Measurements from ENCODE around the gene PHYKPL.
"Not testable (repeated sequence)": the region's sequence is repeated elsewhere in the genome, so short reads cannot be mapped to it uniquely, and the experiment has no call there.

Gene PHYKPL

GRCh38 chr5:178206166-178207101 is 26.2 kb downstream of the PHYKPL start:
- no peak for FAIRE-seq

GRCh38 chr5:178205749-178206047 is 26.9 kb downstream of the PHYKPL start:
- FAIRE-seq = no peak

GRCh38 chr5:178204935-178205748 is 27.5 kb downstream of the PHYKPL start:
- no peak for FAIRE-seq

- FAIRE-seq = no peak
Observed at GRCh38 chr5:178204182-178204934, 28.2 kb downstream of the PHYKPL start, which contains the start of gene HNRNPAB. HNRNPAB (plus strand) TSS chr5:178204533; CDS start chr5:178204838, 305 bp downstream.

- FAIRE-seq = no peak
Observed at GRCh38 chr5:178203670-178204181, 28.9 kb downstream of the PHYKPL start.

GRCh38 chr5:178202541-178202940 is 30.1 kb downstream of the PHYKPL start:
- no peak for FAIRE-seq

- FAIRE-seq = no peak
Observed at GRCh38 chr5:178201927-178202235, 30.7 kb downstream of the PHYKPL start.

- no peak for FAIRE-seq
Observed at GRCh38 chr5:178201221-178201926, 31.2 kb downstream of the PHYKPL start.

- no peak for FAIRE-seq
Observed at GRCh38 chr5:178199581-178200434, 32.8 kb downstream of the PHYKPL start.

- no peak for FAIRE-seq
Observed at GRCh38 chr5:178198706-178199105, 33.9 kb downstream of the PHYKPL start.

GRCh38 chr5:178198151-178198550 is 34.5 kb downstream of the PHYKPL start:
- FAIRE-seq = not testable (repeated sequence)

GRCh38 chr5:178196986-178197385 is 35.6 kb downstream of the PHYKPL start:
- FAIRE-seq = no peak

- no peak for FAIRE-seq
Observed at GRCh38 chr5:178196281-178196812, 36.3 kb downstream of the PHYKPL start.

GRCh38 chr5:178194026-178194425 is 38.6 kb downstream of the PHYKPL start:
- FAIRE-seq = no peak

GRCh38 chr5:178193251-178193809 is 39.3 kb downstream of the PHYKPL start:
- FAIRE-seq = no peak

GRCh38 chr5:178192787-178193186 is 39.8 kb downstream of the PHYKPL start:
- no peak for FAIRE-seq

GRCh38 chr5:178192244-178192643 is 40.4 kb downstream of the PHYKPL start:
- FAIRE-seq = no peak

- FAIRE-seq = no peak
Observed at GRCh38 chr5:178191661-178192060, 40.9 kb downstream of the PHYKPL start.

GRCh38 chr5:178189433-178189832 is 43.2 kb downstream of the PHYKPL start:
- FAIRE-seq = no peak

GRCh38 chr5:178187014-178187413 is 45.6 kb downstream of the PHYKPL start, which contains the start of gene GMCL2:
GMCL2 (minus strand) TSS chr5:178187371; CDS start chr5:178187299, 72 bp downstream.
- FAIRE-seq = no peak

GRCh38 chr5:178186427-178186826 is 46.2 kb downstream of the PHYKPL start:
- FAIRE-seq = no peak

Data from islet of Langerhans (tissue), 1 donor.